Parathyroid adenoma (tissue), 2 donors: ENCODE data around the gene SAP30.

Experiments
- H2AFZ ChIP-seq: fragments of 300-600 bp; sonication (generic); one replicate; pipeline ENCODE4 v1.7.0; 2017; ENCODE audit warnings: antibody characterized with exemption, mild to moderate bottlenecking
- H3K27ac ChIP-seq: fragments of 300-600 bp; sonication (generic); one replicate; pipeline ENCODE4 v1.7.0; 2017
- H3K27me3 ChIP-seq: fragments of 300-600 bp; sonication (generic); one replicate; pipeline ENCODE4 v1.7.0; 2017; ENCODE audit warnings: low read length; ENCODE audit not compliant: control insufficient read depth, insufficient read depth
- H3K36me3 ChIP-seq: fragments of 300-600 bp; sonication (generic); one replicate; pipeline ENCODE4 v1.7.0; 2017; ENCODE audit warnings: low read length; ENCODE audit not compliant: control insufficient read depth, insufficient read depth
- H3K4me1 ChIP-seq: fragments of 300-600 bp; sonication (generic); one replicate; pipeline ENCODE4 v1.7.0; 2017; ENCODE audit warnings: control low read depth
- H3K4me2 ChIP-seq: fragments of 300-600 bp; sonication (generic); one replicate; pipeline ENCODE4 v1.7.0; 2017; ENCODE audit warnings: low read length
- H3K4me3 ChIP-seq: fragments of 300-600 bp; sonication (generic); one replicate; pipeline ENCODE4 v1.7.0; 2017; ENCODE audit warnings: low read depth, low read length
- H3K79me2 ChIP-seq: fragments of 300-600 bp; sonication (generic); one replicate; pipeline ENCODE4 v1.7.0; 2017; ENCODE audit warnings: control low read depth
- H3K9ac ChIP-seq: fragments of 300-600 bp; sonication (generic); one replicate; pipeline ENCODE4 v1.7.0; 2017; ENCODE audit warnings: mild to moderate bottlenecking
- H3K9me3 ChIP-seq: fragments of 300-600 bp; sonication (generic); one replicate; pipeline ENCODE4 v1.7.0; 2017; ENCODE audit warnings: low read length; ENCODE audit not compliant: control insufficient read depth
- CTCF ChIP-seq: fragments of 300-600 bp; sonication (generic); IDR thresholded peaks from one replicate; pipeline ENCODE4 v1.7.0; 2017; ENCODE audit warnings: antibody characterized with exemption, mild to moderate bottlenecking
- donor health status: primary hyperparathyroidism.

Gene SAP30

GRCh38 chr4:173381610-173382009 is 10.9 kb downstream of the SAP30 start:
- H3K27me3 ChIP-seq: no peaks in the 10 kb centered on the region
- H3K79me2 ChIP-seq: no peaks in the 10 kb centered on the region
- H3K4me2 ChIP-seq: no peak overlapping the region
- no peak for TF ChIP-seq CTCF
- H3K4me3 ChIP-seq: no peak overlapping the region
- no peak overlapping the region for H2AFZ ChIP-seq
- H3K36me3 ChIP-seq: no peaks in the 10 kb centered on the region
- no peak overlapping the region for H3K9ac ChIP-seq
- H3K9me3 ChIP-seq: no peaks in the 10 kb centered on the region
- H3K27ac ChIP-seq: no peak overlapping the region
- no peaks in the 10 kb centered on the region for H3K4me1 ChIP-seq

DNA sequence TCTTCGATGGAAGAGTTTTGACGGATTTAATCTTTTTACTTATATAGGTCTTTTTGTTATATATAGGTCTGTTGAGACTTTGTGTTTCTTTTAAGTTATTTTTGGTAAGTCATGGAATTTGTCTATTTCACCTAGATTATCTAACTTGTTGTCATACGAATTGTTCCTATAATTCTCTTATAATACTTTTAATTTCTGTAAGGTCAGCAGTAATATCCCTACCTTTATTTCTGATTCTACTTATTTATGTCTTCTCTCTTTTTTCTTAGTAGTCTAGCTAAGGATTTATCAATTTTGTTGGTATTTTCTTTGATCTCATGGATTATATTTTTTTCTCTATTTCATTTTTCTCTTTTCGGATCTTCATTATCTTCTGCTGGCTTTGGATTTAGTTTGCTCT is 11.6 kb downstream of the SAP30 start:
- no peak for TF ChIP-seq CTCF
- Histone ChIP-seq H3K79me2 (no peaks in the 10 kb centered on the region), H3K9ac (no peak overlapping the region), H3K4me2 (no peak overlapping the region), H3K36me3 (no peaks in the 10 kb centered on the region), H3K4me3 (no peak overlapping the region), H3K4me1 (no peaks in the 10 kb centered on the region), H3K27ac (no peak overlapping the region), H2AFZ (no peak overlapping the region), H3K9me3 (no peaks in the 10 kb centered on the region), H3K27me3 (no peaks in the 10 kb centered on the region)

- no peaks in the 10 kb centered on the region for H3K4me1 ChIP-seq
- H3K9ac ChIP-seq: no peak overlapping the region
- H3K4me2 ChIP-seq: no peak overlapping the region
- no peak overlapping the region for H2AFZ ChIP-seq
- H3K9me3 ChIP-seq: no peaks in the 10 kb centered on the region
- H3K27ac ChIP-seq: no peak overlapping the region
- no peaks in the 10 kb centered on the region for H3K36me3 ChIP-seq
- H3K79me2 ChIP-seq: no peaks in the 10 kb centered on the region
- no peak overlapping the region for H3K4me3 ChIP-seq
- no peak for TF ChIP-seq CTCF
- H3K27me3 ChIP-seq: no peaks in the 10 kb centered on the region
Measured at GRCh38 chr4:173386751-173387150, 16.0 kb downstream of the SAP30 start.

DNA sequence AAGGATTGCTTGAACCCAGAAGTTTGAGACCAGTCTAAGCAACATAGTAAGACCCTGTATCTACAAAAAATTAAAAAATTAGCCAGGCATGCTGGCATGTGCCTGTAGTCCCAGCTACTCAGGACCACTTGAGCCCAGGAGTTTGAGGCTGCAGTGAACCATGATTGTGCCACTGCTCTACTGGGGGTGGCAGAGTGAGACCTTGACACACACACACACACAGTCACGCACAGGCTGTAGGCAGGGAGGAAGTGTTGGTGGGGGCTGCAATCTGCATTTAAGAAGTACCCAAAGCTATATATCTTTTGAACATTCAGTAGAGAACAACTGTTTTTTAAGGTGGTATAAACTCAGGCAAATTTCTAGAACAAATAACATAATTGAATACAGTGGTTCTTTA is 20.9 kb downstream of the SAP30 start:
- Histone ChIP-seq H3K9me3 (no peaks in the 10 kb centered on the region), H3K4me3 (no peak overlapping the region), H3K27ac (no peak overlapping the region), H3K9ac (no peak overlapping the region), H3K79me2 (no peaks in the 10 kb centered on the region), H3K36me3 (no peaks in the 10 kb centered on the region), H3K27me3 (no peaks in the 10 kb centered on the region), H3K4me2 (no peak overlapping the region), H2AFZ (no peak overlapping the region), H3K4me1 (no peaks in the 10 kb centered on the region)
- no peak for TF ChIP-seq CTCF

DNA sequence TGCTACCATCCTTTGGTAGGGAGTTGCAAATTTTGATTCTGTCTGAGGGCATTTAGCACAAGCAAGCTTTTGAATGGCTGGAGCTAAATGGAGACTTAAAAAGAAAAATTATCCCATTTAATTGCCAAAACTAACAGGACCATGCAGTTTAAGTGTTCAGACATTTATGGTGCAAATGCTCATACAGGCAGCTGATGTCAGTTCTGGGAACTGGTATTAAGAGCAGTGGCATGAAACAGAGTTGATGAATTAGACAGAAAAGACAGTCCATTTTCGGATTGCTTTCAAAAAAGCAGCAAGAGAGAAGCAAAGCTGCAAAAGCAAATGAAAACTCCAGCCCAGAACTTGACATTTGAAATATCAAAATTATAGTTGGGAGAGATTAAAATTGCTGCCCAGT is 26.9 kb downstream of the SAP30 start:
- no peak overlapping the region for H3K4me3 ChIP-seq
- no peaks in the 10 kb centered on the region for H3K4me1 ChIP-seq
- H3K27ac ChIP-seq: no peak overlapping the region
- no peaks in the 10 kb centered on the region for H3K9me3 ChIP-seq
- H3K4me2 ChIP-seq: no peak overlapping the region
- no peaks in the 10 kb centered on the region for H3K36me3 ChIP-seq
- TF ChIP-seq CTCF: no peak
- no peaks in the 10 kb centered on the region for H3K27me3 ChIP-seq
- H3K79me2 ChIP-seq: no peaks in the 10 kb centered on the region
- no peak overlapping the region for H3K9ac ChIP-seq
- H2AFZ ChIP-seq: no peak overlapping the region
